ENCODE results near the gene CD48.

The CD48 gene

DNA sequence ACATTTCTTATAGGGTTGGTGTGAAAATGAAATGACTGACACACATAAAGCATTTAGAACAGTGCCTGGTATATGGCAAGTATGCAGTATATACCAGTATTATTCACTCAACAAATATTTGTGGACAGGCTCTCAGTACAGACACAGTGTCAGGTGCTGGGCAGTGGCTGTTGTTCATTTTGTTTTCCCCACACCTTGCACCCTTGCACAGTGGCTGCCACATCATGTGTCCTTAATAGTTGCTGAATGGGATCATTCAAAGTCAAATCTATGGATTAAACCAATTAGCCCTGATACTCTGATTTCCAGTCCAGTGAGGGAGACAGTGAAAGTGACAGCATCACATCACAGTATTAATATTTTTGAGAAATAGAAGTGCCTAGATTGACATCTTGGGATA is 67.2 kb downstream of the CD48 start:
- no peaks in the 10 kb centered on the region for H3K27me3 ChIP-seq (ENCODE audit: insufficient read depth, low read length, poor library complexity)

DNA sequence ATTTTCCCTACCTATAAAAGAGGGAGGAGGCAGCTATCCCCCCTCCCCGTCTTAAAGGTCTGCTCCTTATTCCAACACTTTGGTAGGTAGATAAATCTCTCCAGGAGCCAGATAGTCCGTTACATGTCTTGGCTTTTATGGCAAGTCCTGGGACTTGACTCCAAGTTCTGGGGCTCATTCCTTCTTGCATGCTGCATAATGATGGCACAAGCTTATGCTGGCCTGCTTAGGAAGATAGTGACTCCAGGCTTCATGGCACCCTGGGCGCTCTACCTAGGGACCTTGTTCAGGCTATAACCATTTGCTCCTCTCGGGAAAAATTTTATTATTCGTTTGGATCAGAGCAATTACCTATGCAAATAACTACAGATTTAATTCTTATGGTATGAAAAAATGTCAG is 68.5 kb downstream of the CD48 start:
- no peak overlapping the region for H3K4me3 ChIP-seq (ENCODE audit: low read depth in 1 of 2, low read length in 2 of 2)
- no peaks in the 10 kb centered on the region for H3K9me3 ChIP-seq (ENCODE audit: insufficient read depth, low read length, severe bottlenecking)
- no peak overlapping the region for H3K9ac ChIP-seq (ENCODE audit: low read depth, low read length)
- H3K27me3 ChIP-seq (ENCODE audit: insufficient read depth, low read length, poor library complexity): no peaks in the 10 kb centered on the region
- peaks cover 61% of the 10 kb centered on the region for H3K4me1 ChIP-seq (ENCODE audit: insufficient read depth, low read length)
- no peaks in the 10 kb centered on the region for H3K79me2 ChIP-seq (ENCODE audit: insufficient read depth, low read length)
- H3K36me3 ChIP-seq (ENCODE audit: insufficient read depth, low read length): no peaks in the 10 kb centered on the region
- no peak for DNase-seq
- no peak for TF ChIP-seq EZH2 (IDR thresholded peaks at IDR 0.05; ENCODE audit: borderline replicate concordance, low read depth, low read length, severe bottlenecking)
- TF ChIP-seq, protein P1, sequence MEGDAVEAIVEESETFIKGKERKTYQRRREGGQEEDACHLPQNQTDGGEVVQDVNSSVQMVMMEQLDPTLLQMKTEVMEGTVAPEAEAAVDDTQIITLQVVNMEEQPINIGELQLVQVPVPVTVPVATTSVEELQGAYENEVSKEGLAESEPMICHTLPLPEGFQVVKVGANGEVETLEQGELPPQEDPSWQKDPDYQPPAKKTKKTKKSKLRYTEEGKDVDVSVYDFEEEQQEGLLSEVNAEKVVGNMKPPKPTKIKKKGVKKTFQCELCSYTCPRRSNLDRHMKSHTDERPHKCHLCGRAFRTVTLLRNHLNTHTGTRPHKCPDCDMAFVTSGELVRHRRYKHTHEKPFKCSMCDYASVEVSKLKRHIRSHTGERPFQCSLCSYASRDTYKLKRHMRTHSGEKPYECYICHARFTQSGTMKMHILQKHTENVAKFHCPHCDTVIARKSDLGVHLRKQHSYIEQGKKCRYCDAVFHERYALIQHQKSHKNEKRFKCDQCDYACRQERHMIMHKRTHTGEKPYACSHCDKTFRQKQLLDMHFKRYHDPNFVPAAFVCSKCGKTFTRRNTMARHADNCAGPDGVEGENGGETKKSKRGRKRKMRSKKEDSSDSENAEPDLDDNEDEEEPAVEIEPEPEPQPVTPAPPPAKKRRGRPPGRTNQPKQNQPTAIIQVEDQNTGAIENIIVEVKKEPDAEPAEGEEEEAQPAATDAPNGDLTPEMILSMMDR (IDR thresholded peaks at IDR 0.05; ENCODE audit: borderline replicate concordance, extremely low read depth, low read length, poor library complexity, severe bottlenecking): no peak
- H4K20me1 ChIP-seq (ENCODE audit: insufficient read depth, low read length): no peaks in the 10 kb centered on the region
- H2AFZ ChIP-seq (ENCODE audit: low read depth, low read length): no peak overlapping the region
- H3K27ac ChIP-seq (ENCODE audit: low read length): no peak overlapping the region
- H3K4me2 ChIP-seq (ENCODE audit: insufficient read depth, low read length): no peak overlapping the region
- no peak for ATAC-seq (ENCODE audit: insufficient read depth, low read depth)

More for the DNA sequence above, 67.2 kb downstream of the CD48 start:
- no peak for ATAC-seq (ENCODE audit: insufficient read depth, low read depth)
- no peak for DNase-seq
- no peaks in the 10 kb centered on the region for H3K9me3 ChIP-seq (ENCODE audit: insufficient read depth, low read length, severe bottlenecking)
- peaks cover 49% of the 10 kb centered on the region for H3K4me1 ChIP-seq (ENCODE audit: insufficient read depth, low read length)
- H4K20me1 ChIP-seq (ENCODE audit: insufficient read depth, low read length): no peaks in the 10 kb centered on the region
- no peak overlapping the region for H3K27ac ChIP-seq (ENCODE audit: low read length)
- no peak for TF ChIP-seq EZH2 (IDR thresholded peaks at IDR 0.05; ENCODE audit: borderline replicate concordance, low read depth, low read length, severe bottlenecking)
- TF ChIP-seq, protein P1 (IDR thresholded peaks at IDR 0.05; ENCODE audit: borderline replicate concordance, extremely low read depth, low read length, poor library complexity, severe bottlenecking): no peak
- no peak overlapping the region for H3K4me2 ChIP-seq (ENCODE audit: insufficient read depth, low read length)
- no peak overlapping the region for H3K4me3 ChIP-seq (ENCODE audit: low read depth in 1 of 2, low read length in 2 of 2)
- H2AFZ ChIP-seq (ENCODE audit: low read depth, low read length): no peak overlapping the region
- no peak overlapping the region for H3K9ac ChIP-seq (ENCODE audit: low read depth, low read length)
- no peaks in the 10 kb centered on the region for H3K36me3 ChIP-seq (ENCODE audit: insufficient read depth, low read length)
- no peaks in the 10 kb centered on the region for H3K79me2 ChIP-seq (ENCODE audit: insufficient read depth, low read length)

DNA sequence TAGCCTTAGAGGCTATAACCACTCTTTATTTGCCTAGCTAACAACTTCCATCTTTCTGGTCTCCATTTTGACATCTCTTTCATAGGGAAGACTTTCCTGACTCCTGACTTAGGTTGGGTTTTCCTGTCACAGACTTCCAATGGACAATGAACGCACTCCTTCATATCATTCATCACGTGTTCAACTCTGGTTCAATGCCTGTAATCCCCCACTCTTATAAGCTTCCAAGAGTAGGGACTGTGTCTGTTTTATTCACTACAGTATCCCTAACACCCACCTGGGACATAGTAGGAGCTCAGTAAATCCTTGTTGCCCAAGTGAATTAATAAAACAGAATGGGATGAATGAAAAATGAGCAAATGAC is 69.4 kb downstream of the CD48 start:
- Histone ChIP-seq H3K4me2 (ENCODE audit: insufficient read depth, low read length) (no peak overlapping the region), H2AFZ (ENCODE audit: low read depth, low read length) (no peak overlapping the region), H3K27me3 (ENCODE audit: insufficient read depth, low read length, poor library complexity) (no peaks in the 10 kb centered on the region), H3K4me1 (ENCODE audit: insufficient read depth, low read length) (peaks cover 64% of the 10 kb centered on the region), H3K36me3 (ENCODE audit: insufficient read depth, low read length) (no peaks in the 10 kb centered on the region), H3K27ac (ENCODE audit: low read length) (0 out of 2 replicates have a peak overlapping the region, but pooled peaks have one; percentile 0), H4K20me1 (ENCODE audit: insufficient read depth, low read length) (no peaks in the 10 kb centered on the region), H3K9me3 (ENCODE audit: insufficient read depth, low read length, severe bottlenecking) (no peaks in the 10 kb centered on the region), H3K9ac (ENCODE audit: low read depth, low read length) (no peak overlapping the region), H3K4me3 (ENCODE audit: low read depth in 1 of 2, low read length in 2 of 2) (no peak overlapping the region), H3K79me2 (ENCODE audit: insufficient read depth, low read length) (no peaks in the 10 kb centered on the region)
- TF ChIP-seq, protein P1 (IDR thresholded peaks at IDR 0.05; ENCODE audit: borderline replicate concordance, extremely low read depth, low read length, poor library complexity, severe bottlenecking): no peak
- no peak for TF ChIP-seq EZH2 (IDR thresholded peaks at IDR 0.05; ENCODE audit: borderline replicate concordance, low read depth, low read length, severe bottlenecking)
- ATAC-seq (ENCODE audit: insufficient read depth, low read depth) (no peak), DNase-seq (no peak)

Data from DND-41 (cell line).